GM10248 (cell line): ENCODE measurements around the gene KCNK3.
"Not testable (repeated sequence)": the region's sequence is repeated elsewhere in the genome, so short reads cannot be mapped to it uniquely, and the experiment has no call there.

Experiments used
- CTCF ChIA-PET: fragments of 300-600 bp; sonication (Branson Sonifier 250); formaldehyde crosslinking; extraction: SDS; loops from one replicate; lab custom pipeline; 2021; ENCODE audit warnings: antibody characterized with exemption; lab: Yijun Ruan, JAX
- POLR2A ChIA-PET: fragments of 350-650 bp; sonication (Branson Sonifier 250); formaldehyde crosslinking; extraction: SDS; loops from one replicate; lab custom pipeline; 2020; ENCODE audit warnings: antibody characterized with exemption; lab: Yijun Ruan, JAX
- DNase-seq: peaks from one replicate; pipeline ENCODE4 v3.0.0; 2012; ENCODE audit errors: extremely low spot score
- TF ChIP-seq, protein P1 (sequence below): IDR thresholded peaks from 2 replicates; pipeline ENCODE4 v1.5.1; 2012; ENCODE audit warnings: mild to moderate bottlenecking, low read depth; ENCODE audit errors: extremely low read depth, missing control alignments, control extremely low read depth

Gene KCNK3

DNA sequence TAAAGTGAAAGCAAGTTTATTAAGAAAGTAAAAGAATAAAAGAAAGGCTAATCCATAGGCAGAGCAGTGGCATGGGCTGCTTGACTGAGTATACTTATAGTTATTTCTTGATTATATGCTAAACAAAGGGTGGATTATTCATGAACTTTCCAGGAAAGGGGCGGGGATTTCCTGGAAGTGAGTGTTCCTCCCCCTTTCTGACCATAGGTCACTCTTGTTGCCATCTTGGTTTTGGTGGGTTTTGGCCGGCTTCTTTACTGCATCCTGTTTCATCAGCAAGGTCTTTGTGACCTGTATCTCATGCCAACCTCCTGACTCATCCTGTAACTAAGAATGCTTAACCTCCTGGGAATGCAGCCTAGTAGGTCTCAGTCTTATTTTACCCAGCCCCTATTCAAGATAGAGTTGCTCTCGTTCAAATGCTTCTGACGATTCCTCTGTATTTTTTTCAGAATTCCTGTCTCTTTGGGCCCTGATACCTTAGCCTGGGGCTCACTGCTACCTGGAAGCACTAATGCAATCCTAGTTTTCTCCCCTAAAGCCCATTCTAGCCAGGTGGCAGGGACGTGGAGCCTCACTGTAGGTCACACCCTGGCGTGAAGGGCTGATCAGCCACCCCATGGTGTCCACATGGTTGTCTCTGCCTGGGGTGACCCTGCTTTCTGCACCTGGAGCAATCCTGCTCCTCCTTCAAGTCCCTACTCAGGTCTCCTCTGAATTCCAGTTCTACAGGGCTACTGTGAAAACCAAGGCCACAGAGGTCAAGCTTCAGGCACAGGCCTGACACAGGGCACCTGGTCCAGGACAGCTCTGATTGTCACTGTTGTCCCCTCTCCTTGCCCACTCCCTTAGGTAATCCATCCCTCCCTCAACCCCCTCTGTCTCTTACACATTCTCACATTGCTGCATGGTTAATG, 65.6 kb downstream of the KCNK3 start:
- DNase-seq = no peak
- ChIA-PET CTCF (interaction anchor here (1.2 to 4.8 kb wide), 3 partner anchors 10 to 11 kb away, joined by 3 to 42 read pairs (median 3); no protein-coding TSS in a partner anchor), POLR2A (no interaction called here)
- TF ChIP-seq, protein P1, sequence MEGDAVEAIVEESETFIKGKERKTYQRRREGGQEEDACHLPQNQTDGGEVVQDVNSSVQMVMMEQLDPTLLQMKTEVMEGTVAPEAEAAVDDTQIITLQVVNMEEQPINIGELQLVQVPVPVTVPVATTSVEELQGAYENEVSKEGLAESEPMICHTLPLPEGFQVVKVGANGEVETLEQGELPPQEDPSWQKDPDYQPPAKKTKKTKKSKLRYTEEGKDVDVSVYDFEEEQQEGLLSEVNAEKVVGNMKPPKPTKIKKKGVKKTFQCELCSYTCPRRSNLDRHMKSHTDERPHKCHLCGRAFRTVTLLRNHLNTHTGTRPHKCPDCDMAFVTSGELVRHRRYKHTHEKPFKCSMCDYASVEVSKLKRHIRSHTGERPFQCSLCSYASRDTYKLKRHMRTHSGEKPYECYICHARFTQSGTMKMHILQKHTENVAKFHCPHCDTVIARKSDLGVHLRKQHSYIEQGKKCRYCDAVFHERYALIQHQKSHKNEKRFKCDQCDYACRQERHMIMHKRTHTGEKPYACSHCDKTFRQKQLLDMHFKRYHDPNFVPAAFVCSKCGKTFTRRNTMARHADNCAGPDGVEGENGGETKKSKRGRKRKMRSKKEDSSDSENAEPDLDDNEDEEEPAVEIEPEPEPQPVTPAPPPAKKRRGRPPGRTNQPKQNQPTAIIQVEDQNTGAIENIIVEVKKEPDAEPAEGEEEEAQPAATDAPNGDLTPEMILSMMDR = no peak

- ChIA-PET POLR2A (no interaction called here), CTCF (interaction anchor here (1.2 to 1.8 kb wide), 2 partner anchors 10 to 11 kb away, joined by 3 read pairs; no protein-coding TSS in a partner anchor)
- TF ChIP-seq, protein P1 = no peak
- no peak for DNase-seq
Observed at GRCh38 chr2:26758790-26759321, 66.3 kb downstream of the KCNK3 start.

DNA sequence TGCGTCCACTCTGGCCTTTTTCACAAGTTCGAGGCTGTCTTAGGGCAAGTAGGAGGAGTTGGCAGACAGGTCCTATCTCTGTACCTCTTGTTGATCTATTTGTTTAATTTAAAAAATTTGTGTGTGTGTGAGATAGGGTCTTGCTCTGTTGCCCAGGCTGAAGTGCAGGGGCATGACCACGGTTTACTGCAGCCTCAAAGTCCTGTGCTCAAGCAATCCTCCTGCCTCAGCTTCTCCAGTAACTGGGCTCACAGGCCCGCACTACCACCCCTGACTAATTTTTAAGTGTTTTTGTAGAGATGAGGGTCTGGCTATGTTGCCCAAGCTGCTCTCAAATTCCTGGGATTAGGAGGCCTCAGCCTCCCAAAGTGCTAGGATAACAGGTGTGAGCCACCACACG, 67.3 kb downstream of the KCNK3 start:
- CTCF ChIA-PET = interaction anchor here (1.8 kb wide), 1 partner anchor 9 kb away, joined by 3 read pairs; no protein-coding TSS in a partner anchor
- DNase-seq = no peak
- TF ChIP-seq, protein P1 = no peak
- POLR2A ChIA-PET = no interaction called here

- CTCF ChIA-PET, POLR2A ChIA-PET, DNase-seq: not testable (repeated sequence)
Observed at GRCh38 chr2:26760991-26761390, 68.5 kb downstream of the KCNK3 start.

- CTCF ChIA-PET = interaction anchor here (0.9 kb wide), 1 partner anchor 17 kb away, joined by 3 read pairs; no protein-coding TSS in a partner anchor
- DNase-seq = no peak
- POLR2A ChIA-PET = no interaction called here
- TF ChIP-seq, protein P1 = no peak
Observed at GRCh38 chr2:26763019-26763418, 70.5 kb downstream of the KCNK3 start.

GRCh38 chr2:26764078-26764887, 71.8 kb downstream of the KCNK3 start, which contains the start of gene SLC35F6:
TSS of gene SLC35F6 (plus strand) at chr2:26764284. CDS start at chr2:26764350, 66 bp downstream.
- POLR2A ChIA-PET = no interaction called here
- CTCF ChIA-PET = interaction anchor here (0.7 to 1.0 kb wide), 3 partner anchors 12 to 19 kb away, joined by 3 read pairs; no protein-coding TSS in a partner anchor
- DNase-seq = peak; percentile 94
- TF ChIP-seq, protein P1 = no peak
